Activated naive CD8-positive, alpha-beta T cell treated with anti-CD3 and anti-CD28 coated beads for 36 hours (primary cell): Measurements from ENCODE around the gene MAD1L1. TPM values are rescaled to one million over a fixed set of nuclear protein-coding genes. Genes with fewer than 3 reads are reported as not detected.

Source experiments
- DNase-seq: peaks from one replicate; pipeline ENCODE4 v3.0.0; 2021
- H3K27ac Mint-ChIP-seq: one replicate; pipeline ENCODE4 v1.8.0; 2022; ENCODE audit warnings: mild to moderate bottlenecking, moderate library complexity, mixed read lengths
- H3K27me3 Mint-ChIP-seq: one replicate; pipeline ENCODE4 v1.8.0; 2022; ENCODE audit warnings: mild to moderate bottlenecking, mixed read lengths
- H3K36me3 Mint-ChIP-seq: one replicate; pipeline ENCODE4 v1.8.0; 2021; ENCODE audit warnings: mild to moderate bottlenecking, mixed read lengths
- H3K4me1 Mint-ChIP-seq: one replicate; pipeline ENCODE4 v1.8.0; 2021; ENCODE audit warnings: mixed read lengths
- H3K4me3 Mint-ChIP-seq: one replicate; pipeline ENCODE4 v1.8.0; 2022; ENCODE audit warnings: mild to moderate bottlenecking, moderate library complexity, mixed read lengths
- H3K9me3 Mint-ChIP-seq: one replicate; pipeline ENCODE4 v1.8.0; 2022; ENCODE audit warnings: mixed read lengths
- total RNA-seq, 2 experiments: library from RNA; stranded (reverse); gene quantifications; one replicate each; pipeline ENCODE4 v1.2.3, GENCODE V29; 2021

Gene MAD1L1
- total RNA-seq, 2 experiments from 2014 or later, result 36.5 to 37.8 TPM

GRCh38 chr7:1902231-1902855, 330.4 kb downstream of the MAD1L1 start:
- H3K27ac Mint-ChIP-seq, result no peak overlapping the region
- H3K27me3 Mint-ChIP-seq, result no peaks in the 10 kb centered on the region
- no peak for DNase-seq
- no peak overlapping the region for H3K4me3 Mint-ChIP-seq
- no peaks in the 10 kb centered on the region for H3K4me1 Mint-ChIP-seq
- H3K36me3 Mint-ChIP-seq, result no peaks in the 10 kb centered on the region
- H3K9me3 Mint-ChIP-seq, result no peaks in the 10 kb centered on the region

- H3K4me3 Mint-ChIP-seq, result no peak overlapping the region
- no peaks in the 10 kb centered on the region for H3K4me1 Mint-ChIP-seq
- no peaks in the 10 kb centered on the region for H3K27me3 Mint-ChIP-seq
- no peaks in the 10 kb centered on the region for H3K9me3 Mint-ChIP-seq
- H3K27ac Mint-ChIP-seq, result no peak overlapping the region
- H3K36me3 Mint-ChIP-seq, result no peaks in the 10 kb centered on the region
- DNase-seq, result no peak
Observed at GRCh38 chr7:1901431-1902210, 331.1 kb downstream of the MAD1L1 start.

GRCh38 chr7:1900847-1901246, 331.9 kb downstream of the MAD1L1 start:
- Mint-ChIP-seq H3K27me3 (no peaks in the 10 kb centered on the region), H3K4me3 (no peak overlapping the region), H3K36me3 (no peaks in the 10 kb centered on the region), H3K9me3 (no peaks in the 10 kb centered on the region), H3K27ac (no peak overlapping the region), H3K4me1 (no peaks in the 10 kb centered on the region)
- DNase-seq, result no peak

- DNase-seq, result no peak
- Mint-ChIP-seq H3K36me3 (no peaks in the 10 kb centered on the region), H3K9me3 (no peaks in the 10 kb centered on the region), H3K27me3 (no peaks in the 10 kb centered on the region), H3K4me3 (no peak overlapping the region), H3K27ac (no peak overlapping the region), H3K4me1 (no peaks in the 10 kb centered on the region)
Observed at GRCh38 chr7:1899951-1900762, 332.6 kb downstream of the MAD1L1 start.

- H3K36me3 Mint-ChIP-seq, result no peaks in the 10 kb centered on the region
- H3K9me3 Mint-ChIP-seq, result no peaks in the 10 kb centered on the region
- H3K4me1 Mint-ChIP-seq, result no peaks in the 10 kb centered on the region
- H3K27me3 Mint-ChIP-seq, result no peaks in the 10 kb centered on the region
- H3K4me3 Mint-ChIP-seq, result no peak overlapping the region
- no peak for DNase-seq
- no peak overlapping the region for H3K27ac Mint-ChIP-seq
Observed at GRCh38 chr7:1899196-1899595, 333.5 kb downstream of the MAD1L1 start.

GRCh38 chr7:1898628-1899185, 334.0 kb downstream of the MAD1L1 start:
- no peak for DNase-seq
- Mint-ChIP-seq H3K27ac (no peak overlapping the region), H3K4me3 (no peak overlapping the region)

GRCh38 chr7:1897861-1898627, 334.7 kb downstream of the MAD1L1 start:
- Mint-ChIP-seq H3K4me3 (no peak overlapping the region), H3K4me1 (no peaks in the 10 kb centered on the region), H3K27ac (no peak overlapping the region), H3K9me3 (no peaks in the 10 kb centered on the region), H3K27me3 (no peaks in the 10 kb centered on the region), H3K36me3 (no peaks in the 10 kb centered on the region)
- no peak for DNase-seq

More at GRCh38 chr7:1898628-1899185, 334.0 kb downstream of the MAD1L1 start:
- H3K36me3 Mint-ChIP-seq, result no peaks in the 10 kb centered on the region
- H3K27me3 Mint-ChIP-seq, result no peaks in the 10 kb centered on the region
- H3K9me3 Mint-ChIP-seq, result no peaks in the 10 kb centered on the region
- no peaks in the 10 kb centered on the region for H3K4me1 Mint-ChIP-seq

GRCh38 chr7:1897076-1897860, 335.5 kb downstream of the MAD1L1 start:
- H3K4me1 Mint-ChIP-seq, result no peaks in the 10 kb centered on the region
- no peaks in the 10 kb centered on the region for H3K9me3 Mint-ChIP-seq
- no peak for DNase-seq
- no peaks in the 10 kb centered on the region for H3K36me3 Mint-ChIP-seq
- H3K27ac Mint-ChIP-seq, result no peak overlapping the region
- H3K27me3 Mint-ChIP-seq, result no peaks in the 10 kb centered on the region
- no peak overlapping the region for H3K4me3 Mint-ChIP-seq

GRCh38 chr7:1895664-1896515, 336.9 kb downstream of the MAD1L1 start:
- DNase-seq, result no peak
- Mint-ChIP-seq H3K36me3 (no peaks in the 10 kb centered on the region), H3K27ac (no peak overlapping the region), H3K9me3 (no peaks in the 10 kb centered on the region), H3K4me1 (no peaks in the 10 kb centered on the region), H3K27me3 (no peaks in the 10 kb centered on the region), H3K4me3 (no peak overlapping the region)

- Mint-ChIP-seq H3K9me3 (no peaks in the 10 kb centered on the region), H3K36me3 (no peaks in the 10 kb centered on the region), H3K27me3 (no peaks in the 10 kb centered on the region), H3K4me1 (peaks cover 5% of the 10 kb centered on the region), H3K27ac (no peak overlapping the region), H3K4me3 (no peak overlapping the region)
- DNase-seq, result no peak
Observed at GRCh38 chr7:1894906-1895663, 337.7 kb downstream of the MAD1L1 start.

GRCh38 chr7:1894313-1894900, 338.3 kb downstream of the MAD1L1 start:
- no peak for DNase-seq
- Mint-ChIP-seq H3K4me1 (peaks cover 8% of the 10 kb centered on the region), H3K27me3 (no peaks in the 10 kb centered on the region)

GRCh38 chr7:1893451-1893850, 339.3 kb downstream of the MAD1L1 start:
- H3K4me1 Mint-ChIP-seq, result peaks cover 8% of the 10 kb centered on the region
- no peaks in the 10 kb centered on the region for H3K27me3 Mint-ChIP-seq
- H3K36me3 Mint-ChIP-seq, result peaks cover 5% of the 10 kb centered on the region
- no peak overlapping the region for H3K4me3 Mint-ChIP-seq
- DNase-seq, result no peak
- H3K9me3 Mint-ChIP-seq, result peaks cover 1% of the 10 kb centered on the region
- H3K27ac Mint-ChIP-seq, result peak overlapping the region; percentile 15

More at GRCh38 chr7:1894313-1894900, 338.3 kb downstream of the MAD1L1 start:
- H3K27ac Mint-ChIP-seq, result no peak overlapping the region
- H3K9me3 Mint-ChIP-seq, result no peaks in the 10 kb centered on the region
- no peak overlapping the region for H3K4me3 Mint-ChIP-seq
- no peaks in the 10 kb centered on the region for H3K36me3 Mint-ChIP-seq
